GM21619 (cell line): ENCODE measurements around the gene HSPB6.
A peak's percentile ranks its signal among the peaks of the same experiment; 100 is the strongest.

Experiments
- ATAC-seq: cut with Tn5 transposase; IDR thresholded peaks from one replicate; pipeline ENCODE4 v1.9.1; 2021; ENCODE audit not compliant: unreplicated experiment

Gene HSPB6

DNA sequence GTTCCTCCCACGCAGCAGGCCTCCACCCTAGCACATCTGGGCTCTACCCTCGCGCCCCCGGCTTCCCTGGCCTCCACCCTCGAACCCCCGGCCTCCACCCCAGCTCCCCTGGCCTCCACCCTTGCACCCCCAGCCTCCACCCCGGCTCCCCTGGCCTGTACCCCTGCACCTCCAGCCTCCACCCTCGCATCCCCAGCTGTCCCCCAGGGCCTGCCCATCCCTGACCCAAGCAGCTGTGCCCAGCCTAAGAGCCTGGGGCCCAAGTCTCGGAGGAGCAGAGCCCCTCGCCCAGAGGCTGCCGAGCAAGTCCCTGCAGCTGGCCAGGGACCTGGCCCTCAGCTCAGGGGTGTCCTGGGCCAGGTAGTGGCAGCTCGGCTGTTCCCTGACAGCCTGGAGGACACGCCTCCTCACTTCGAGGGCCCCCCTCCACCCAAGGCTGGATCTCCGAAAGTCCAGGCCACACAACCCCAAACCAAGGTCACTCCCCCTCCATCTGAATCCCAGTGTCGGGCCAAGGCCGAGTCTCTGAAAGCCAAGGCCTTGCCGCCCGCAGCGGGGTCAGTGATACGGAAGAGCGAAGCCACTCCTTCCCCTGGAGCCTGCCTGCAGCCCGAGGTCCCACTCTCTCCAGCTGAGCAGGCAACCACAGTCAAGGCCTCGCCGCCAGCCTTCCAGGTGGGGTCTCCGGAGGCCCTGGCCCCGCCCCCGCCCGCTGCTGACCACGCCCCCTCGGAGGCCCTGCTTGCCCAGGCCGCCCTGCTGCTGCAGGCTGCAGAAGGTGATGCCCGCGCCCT lies 10.7 kb upstream of the HSPB6 start:
- ATAC-seq: no peak

- no peak for ATAC-seq
Observed at GRCh38 chr19:35766571-35767104, 9.8 kb upstream of the HSPB6 start.

DNA sequence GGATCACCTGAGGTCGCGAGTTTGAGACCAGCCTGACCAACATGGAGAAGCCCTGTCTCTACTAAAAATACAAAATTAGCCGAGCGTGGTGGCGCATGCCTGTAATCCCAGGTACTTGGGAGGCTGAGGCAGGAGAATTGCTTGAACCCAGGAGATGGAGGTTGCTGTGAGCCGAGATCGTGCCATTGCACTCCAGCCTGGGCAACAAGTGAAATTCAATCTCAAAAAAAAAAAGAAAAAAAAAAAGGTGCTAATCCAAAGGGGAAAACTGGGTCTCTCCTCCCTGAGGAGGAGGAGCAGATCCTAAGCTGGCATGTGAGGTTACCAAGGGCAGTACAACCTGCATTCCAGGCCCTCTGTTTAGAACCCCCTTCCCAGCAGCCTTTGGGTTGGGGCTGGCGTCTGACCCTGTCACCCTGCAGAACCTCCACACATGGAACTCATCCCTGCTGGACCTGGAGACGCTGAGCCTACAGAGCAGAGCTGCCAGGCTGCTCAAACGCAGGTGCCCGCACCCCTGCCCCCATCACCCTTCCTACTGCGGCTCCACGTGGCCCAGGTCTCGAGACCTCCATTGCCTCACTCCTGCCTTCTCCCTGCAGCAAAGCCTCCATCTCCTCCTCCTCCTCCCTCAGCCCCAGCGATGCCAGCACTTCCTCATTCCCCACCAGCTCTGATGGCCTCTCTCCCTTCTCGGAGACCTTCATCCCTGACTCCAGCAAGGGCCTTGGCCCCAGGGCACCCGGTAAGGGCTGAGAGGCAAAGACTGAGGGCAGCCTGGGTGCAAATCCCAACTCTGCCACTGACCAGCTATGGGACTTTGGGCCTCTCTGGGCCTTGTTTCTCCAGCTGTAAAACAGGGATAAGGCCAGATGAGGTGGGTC lies 7.8 kb upstream of the HSPB6 start:
- ATAC-seq: no peak

DNA sequence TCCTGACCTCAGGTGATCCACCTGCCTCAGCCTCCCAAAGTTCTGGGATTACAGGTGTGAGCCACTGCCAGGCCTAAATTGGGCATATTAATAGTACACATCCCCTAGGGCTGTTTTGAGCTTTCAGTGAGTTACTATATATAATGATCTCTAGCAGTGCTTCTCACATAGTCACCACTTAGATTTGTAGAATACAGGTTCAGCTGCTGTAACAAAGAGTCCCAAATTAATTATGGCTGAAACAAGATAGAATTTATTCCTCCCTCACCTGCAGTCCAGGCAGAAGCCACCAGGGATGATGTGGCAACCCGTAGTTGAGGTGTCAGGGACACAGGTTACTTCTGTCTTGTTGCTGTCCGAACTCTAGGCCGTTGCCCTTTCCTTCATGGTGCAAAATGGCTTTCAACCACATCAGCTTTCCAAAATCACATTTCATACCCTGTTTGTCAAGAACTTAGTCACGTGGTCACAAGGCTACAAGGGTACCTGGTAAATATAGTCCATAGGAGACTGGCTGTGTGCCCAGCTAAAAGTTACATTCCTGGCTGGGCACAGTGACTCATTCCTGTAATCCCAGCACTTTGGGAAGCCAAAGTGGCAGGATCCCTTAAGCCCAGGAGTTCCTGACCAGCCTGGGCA lies 4.0 kb upstream of the HSPB6 start:
- no peak for ATAC-seq

DNA sequence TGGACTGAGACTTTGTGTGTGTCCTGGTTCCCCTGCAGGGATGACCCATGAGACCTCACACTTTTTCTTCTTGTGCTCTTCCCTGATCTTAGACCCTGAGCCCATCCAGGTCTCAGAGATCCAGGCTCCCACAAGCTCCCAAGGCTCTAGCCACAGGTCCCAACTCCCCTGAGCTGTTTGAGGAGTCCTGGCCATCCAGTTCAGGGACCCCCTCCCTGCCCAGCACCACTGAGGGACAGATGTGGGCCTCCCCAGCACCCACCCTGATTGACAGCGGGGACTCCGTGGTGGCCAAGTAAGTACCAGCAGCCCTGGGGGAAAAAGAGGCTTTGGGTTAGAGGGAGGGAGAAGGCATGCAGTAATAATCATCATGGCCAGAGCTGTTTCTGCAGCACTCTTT lies 2.9 kb upstream of the HSPB6 start:
- ATAC-seq: no peak

GRCh38 chr19:35757749-35758608 lies 1.1 kb upstream of the HSPB6 start, which contains the start of gene PROSER3:
TSS of gene PROSER3 (plus strand) at chr19:35758176. CDS start at chr19:35758216, 40 bp downstream.
- ATAC-seq: peak; percentile 91

GRCh38 chr19:35757231-35757748 lies 461 bp upstream of the HSPB6 start:
- peak; percentile 9 for ATAC-seq

GRCh38 chr19:35755550-35756376 lies 1.1 kb downstream of the HSPB6 start:
- no peak for ATAC-seq

- ATAC-seq: no peak
Observed at GRCh38 chr19:35755131-35755549, 1.7 kb downstream of the HSPB6 start.

- no peak for ATAC-seq
Observed at GRCh38 chr19:35754370-35755130, 2.3 kb downstream of the HSPB6 start.

GRCh38 chr19:35753634-35754369 lies 3.0 kb downstream of the HSPB6 start:
- no peak for ATAC-seq

DNA sequence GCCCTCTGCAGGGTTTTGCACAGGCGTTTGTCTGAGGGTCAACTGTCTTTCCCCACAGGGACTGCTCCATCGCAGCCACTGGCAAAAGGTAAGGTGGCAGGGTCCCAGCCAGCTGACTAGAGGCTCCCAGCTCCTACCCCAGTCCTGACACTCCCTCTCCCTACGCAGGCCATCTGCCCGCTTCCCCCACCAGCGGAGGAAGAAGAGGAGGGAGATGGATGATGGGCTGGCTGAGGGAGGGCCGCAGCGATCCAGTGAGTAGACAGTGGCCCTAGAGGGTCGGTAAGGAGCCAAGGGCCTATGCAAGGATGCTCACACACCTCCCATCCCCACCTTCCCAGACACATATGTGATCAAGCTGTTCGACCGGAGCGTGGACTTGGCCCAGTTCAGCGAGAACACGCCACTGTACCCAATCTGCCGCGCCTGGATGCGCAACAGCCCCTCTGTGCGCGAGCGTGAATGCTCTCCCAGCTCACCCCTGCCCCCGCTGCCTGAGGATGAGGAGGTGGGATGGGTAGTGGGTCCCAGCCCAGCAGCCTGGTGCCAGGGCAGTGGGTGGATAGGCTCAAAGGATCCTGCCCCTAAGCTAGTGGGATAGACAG lies 4.0 kb downstream of the HSPB6 start:
- ATAC-seq: no peak

DNA sequence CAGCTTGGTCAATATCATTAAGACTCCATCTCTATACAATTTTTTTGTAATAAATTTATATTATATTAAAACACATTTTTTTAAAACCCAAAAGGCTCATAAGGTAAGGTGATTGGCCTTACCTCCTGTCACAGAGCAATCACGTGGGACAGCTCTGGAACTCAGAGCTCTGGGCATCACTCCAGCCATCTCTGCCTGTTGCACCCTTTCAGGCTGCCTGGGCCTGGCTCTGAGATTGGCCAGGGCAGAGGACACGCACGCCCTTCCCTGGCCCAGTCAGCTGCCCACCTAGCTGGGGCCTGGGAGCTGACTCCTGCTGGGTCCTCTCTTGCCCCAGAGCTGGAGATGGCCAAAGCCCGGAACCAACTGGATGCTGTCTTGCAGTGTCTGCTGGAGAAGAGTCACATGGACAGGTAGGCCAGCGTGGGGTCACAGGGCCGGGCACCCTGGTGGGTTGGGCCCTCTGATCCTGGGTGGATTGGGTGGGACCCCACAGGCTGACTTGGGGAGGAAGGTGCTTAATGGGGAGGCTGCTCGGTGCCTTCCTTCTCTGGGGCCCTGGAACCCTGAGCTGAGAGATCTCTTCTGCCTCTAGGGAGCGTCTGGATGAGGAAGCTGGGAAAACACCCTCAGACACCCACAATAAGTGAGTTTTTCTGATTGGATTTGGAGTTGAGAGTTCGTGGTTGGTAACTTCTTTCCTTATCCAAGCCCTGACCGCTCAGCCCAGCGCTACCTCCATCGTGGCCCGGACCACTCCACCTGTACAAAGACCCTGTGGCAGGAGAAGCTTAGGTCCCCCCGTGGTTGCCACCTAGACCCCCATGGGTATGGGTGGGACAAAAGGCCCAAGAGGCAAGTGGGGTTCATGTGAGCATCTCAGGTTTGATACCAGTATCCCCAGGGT lies 4.7 kb downstream of the HSPB6 start:
- no peak for ATAC-seq

- ATAC-seq: no peak
Observed at GRCh38 chr19:35750167-35750566, 6.7 kb downstream of the HSPB6 start.

DNA sequence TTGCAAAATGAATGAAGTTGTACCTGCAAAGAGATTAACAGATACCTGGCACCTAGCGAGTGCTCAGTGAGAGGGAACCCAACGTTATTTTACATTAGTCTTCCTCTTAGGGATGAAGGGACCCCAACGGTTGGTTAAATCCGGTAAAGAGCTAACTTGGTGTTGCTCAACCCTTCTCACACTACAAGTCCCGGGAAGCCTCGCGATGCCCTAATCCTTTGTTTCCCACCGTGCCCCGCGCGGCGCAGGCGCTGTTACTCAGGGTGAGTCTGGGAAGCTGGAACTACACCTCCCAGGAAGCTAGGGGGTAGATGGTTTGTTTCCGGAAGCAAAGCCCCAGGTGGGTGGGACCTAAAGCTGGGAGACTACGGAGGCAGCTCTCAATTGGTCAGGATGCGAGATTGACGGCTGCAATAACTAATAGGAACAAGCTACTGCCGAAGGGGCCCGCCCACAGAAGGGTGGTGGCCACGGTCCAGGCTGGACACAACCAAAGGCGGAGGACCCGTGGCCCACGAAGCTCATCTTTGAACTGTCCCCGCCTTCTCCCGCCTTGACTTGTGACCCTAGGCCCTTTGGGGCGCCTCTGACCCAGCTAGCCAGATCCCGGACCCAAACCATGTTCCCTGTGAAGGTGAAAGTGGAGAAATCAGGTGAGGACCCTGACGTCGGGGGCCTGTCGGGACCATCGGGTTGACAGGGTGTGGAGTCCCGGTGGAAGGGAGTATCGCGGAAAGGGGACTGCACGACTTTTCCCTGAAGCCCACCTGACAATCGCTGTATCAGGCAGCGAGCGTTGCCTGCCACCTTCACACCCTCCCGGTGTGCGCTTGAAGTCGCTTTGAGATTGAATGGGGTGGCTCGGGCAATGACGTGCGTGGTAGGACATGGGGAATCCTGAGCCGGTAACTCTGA lies 8.5 kb downstream of the HSPB6 start, which contains the start of gene LIN37:
Gene LIN37, plus strand, starts transcription at position 471 of the 915 bp plus-strand sequence. Its CDS starts 149 bp downstream, at position 620.
- peak; percentile 65 for ATAC-seq
